Lung (tissue), 12 donors: ENCODE results near the gene FCHO1. TPM values are rescaled to one million over a fixed set of nuclear protein-coding genes. Genes with fewer than 3 reads are reported as not detected.
"Not testable (repeated sequence)": the region's sequence is repeated elsewhere in the genome, so short reads cannot be mapped to it uniquely, and the experiment has no call there.

Experiments
- ATAC-seq: fragments of 200-7000 bp; cut with Tn5 transposase; one replicate; pipeline ENCODE4 v1.9.1; 2020; ENCODE audit warnings: moderate number of reproducible peaks; ENCODE audit not compliant: insufficient read depth, low FRiP score
- DNase-seq, 3 donors: peaks; one replicate each; pipeline ENCODE4 v3.0.0-alpha.2; 2013 to 2017
- H3K27ac ChIP-seq, 2 donors: one replicate each; pipeline ENCODE4 v1.5.1; 2013; ENCODE audit warnings: mild to moderate bottlenecking in 2 of 2, moderate library complexity in 2 of 2, control low read depth in 1 of 2, inconsistent platforms in 1 of 2, low read depth in 1 of 2, low read length in 1 of 2
- H3K27me3 ChIP-seq, 3 donors: one replicate each; pipeline ENCODE4 v1.5.1; 2013; ENCODE audit warnings: low read length in 2 of 3; ENCODE audit not compliant: control insufficient read depth in 3 of 3, insufficient read depth in 3 of 3
- H3K36me3 ChIP-seq, 4 donors: one replicate each; pipeline ENCODE4 v1.5.1; 2013; ENCODE audit warnings: low read length in 4 of 4, mild to moderate bottlenecking in 1 of 4, moderate library complexity in 1 of 4; ENCODE audit not compliant: control insufficient read depth in 4 of 4, insufficient read depth in 4 of 4
- H3K4me1 ChIP-seq, 5 donors: one replicate each; pipeline ENCODE4 v1.5.1; 2013; ENCODE audit warnings: low read length in 5 of 5, mild to moderate bottlenecking in 2 of 5, moderate library complexity in 1 of 5; ENCODE audit not compliant: control insufficient read depth in 5 of 5, insufficient read depth in 5 of 5
- H3K4me3 ChIP-seq: one replicate; pipeline ENCODE4 v1.5.1; 2013; ENCODE audit warnings: mild to moderate bottlenecking, control low read depth, moderate library complexity
- H3K9ac ChIP-seq, 2 donors: one replicate each; pipeline ENCODE4 v1.5.1; 2013; ENCODE audit warnings: low read length in 2 of 2, control low read depth in 1 of 2; ENCODE audit not compliant: insufficient read depth in 1 of 2
- H3K9me3 ChIP-seq, 4 donors: one replicate each; pipeline ENCODE4 v1.5.1; 2013; ENCODE audit warnings: low read length in 3 of 4, mild to moderate bottlenecking in 1 of 4, moderate library complexity in 1 of 4; ENCODE audit not compliant: control insufficient read depth in 4 of 4, insufficient read depth in 3 of 4
- CTCF ChIP-seq: IDR thresholded peaks from 2 replicates; pipeline ENCODE4 v1.5.1; 2012; ENCODE audit warnings: mild to moderate bottlenecking; ENCODE audit errors: control extremely low read depth, extremely low read depth
- WGBS, 2 donors: extraction: QIAGEN DNeasy Blood & Tissue Kit; methylation state at CpG; one replicate each; pipeline ENCODE4 v1.1.7; 2013; 5-methylcytosine and 5-hydroxymethylcytosine counted together
- polyA plus RNA-seq, 2 donors: library from polyadenylated mRNA; stranded (reverse); fragments of 200-250 nt; gene quantifications; one replicate each; pipeline ENCODE4 v1.2.1, GENCODE V29; 2013
- total RNA-seq, 2 donors: library from RNA; depleted of rRNA in 1 of 2; stranded (reverse); fragments of >200 nt in 1 of 2; gene quantifications; one replicate each; pipeline ENCODE4 v1.2.1, GENCODE V29; 2014 to 2021
- donor health status: control.
- donor health status: control.
- donor health status: Bipolar disorder and iron deficiency.
- donor health status: healthy.
- donor health status: DM: yes; HTN: yes; CAD: no.

Gene FCHO1
- total and polyA plus RNA-seq, 4 donors, result 3.2 to 10.4 (median 7.8) TPM

- WGBS, 2 donors, result 71 to 82% methylated on average over 16 of the region's 16 CpGs
- Histone ChIP-seq H3K9ac (no peak overlapping the region), H3K4me3 (no peak overlapping the region), H3K27ac (no peak overlapping the region), H3K9me3 (peaks cover 0 to 1% (median 0%) of the 10 kb centered on the region in 4 donors), H3K4me1 (peaks cover 0 to 2% (median 0%) of the 10 kb centered on the region in 5 donors), H3K27me3 (peaks cover 0 to 2% (median 0%) of the 10 kb centered on the region in 3 donors), H3K36me3 (peaks cover 0 to 1% (median 0%) of the 10 kb centered on the region in 4 donors)
- ATAC-seq (no peak), DNase-seq (no peak)
- peak; percentile 9 for TF ChIP-seq CTCF
Measured at GRCh38 chr19:17775245-17775927, 24.1 kb downstream of the FCHO1 start.

GRCh38 chr19:17775991-17776803, 24.9 kb downstream of the FCHO1 start:
- H3K4me3 ChIP-seq, result no peak overlapping the region
- H3K27me3 ChIP-seq, result peaks cover 0 to 2% (median 0%) of the 10 kb centered on the region in 3 donors
- ATAC-seq (no peak), DNase-seq (no peak)
- peaks cover 0 to 2% (median 0%) of the 10 kb centered on the region in 5 donors for H3K4me1 ChIP-seq
- 67 to 81% methylated on average over 27 of the region's 27 CpGs for WGBS, 2 donors
- H3K27ac ChIP-seq, result no peak overlapping the region
- H3K36me3 ChIP-seq, result peaks cover 0 to 1% (median 0%) of the 10 kb centered on the region in 4 donors
- no peak overlapping the region for H3K9ac ChIP-seq
- no peak for TF ChIP-seq CTCF
- H3K9me3 ChIP-seq, result peaks cover 0 to 1% (median 0%) of the 10 kb centered on the region in 4 donors

DNA sequence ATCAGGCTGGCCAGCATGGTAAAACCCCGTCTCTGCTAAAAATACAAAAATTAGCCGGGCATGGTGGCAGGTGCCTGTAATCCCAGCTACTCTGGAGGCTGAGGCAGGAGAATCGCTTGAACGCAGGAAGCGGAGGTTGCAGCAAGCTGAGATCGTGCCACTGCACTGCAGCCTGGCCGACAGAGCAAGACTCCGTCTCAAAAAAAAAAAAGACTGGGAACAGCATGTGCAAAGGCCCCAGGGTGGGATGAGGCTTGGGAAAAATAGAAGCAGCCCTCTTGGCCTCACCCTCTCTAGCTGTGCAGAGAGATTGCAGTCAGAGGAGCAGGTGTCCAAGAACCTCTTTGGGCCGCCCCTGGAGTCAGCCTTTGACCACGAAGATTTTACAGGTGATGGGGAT, 26.6 kb downstream of the FCHO1 start:
- H3K27me3 ChIP-seq, H3K27ac ChIP-seq, DNase-seq, H3K4me1 ChIP-seq, H3K36me3 ChIP-seq, H3K9me3 ChIP-seq, H3K9ac ChIP-seq, H3K4me3 ChIP-seq, ATAC-seq: not testable (repeated sequence)
- 81 to 87% methylated on average over 10 of the region's 10 CpGs for WGBS, 2 donors
